GM12891 (cell line): ENCODE results near the gene RPS6KA2.

Experiments
- PAX5 ChIP-seq: IDR thresholded peaks from 2 replicates; pipeline ENCODE4 v1.6.1; 2011; ENCODE audit warnings: low read length, moderate library complexity, mild to moderate bottlenecking; ENCODE audit not compliant: insufficient read depth, severe bottlenecking
- POLR2A ChIP-seq: IDR thresholded peaks from 2 replicates; pipeline ENCODE4 v1.6.1; 2011; ENCODE audit warnings: low read depth, low read length, control low read depth
- POLR2AphosphoS5 ChIP-seq: IDR thresholded peaks from 2 replicates; pipeline ENCODE4 v1.6.1; 2011; ENCODE audit warnings: low read depth, low read length, control low read depth
- POU2F2 ChIP-seq: IDR thresholded peaks from 2 replicates; pipeline ENCODE4 v1.6.1; 2011; ENCODE audit warnings: low read depth, mild to moderate bottlenecking, control low read depth, low read length, moderate library complexity
- SPI1 ChIP-seq: IDR thresholded peaks from 2 replicates; pipeline ENCODE4 v1.6.1; 2011; ENCODE audit warnings: low read depth, low read length, control low read depth
- TAF1 ChIP-seq: IDR thresholded peaks from 2 replicates; pipeline ENCODE4 v1.6.1; 2011; ENCODE audit warnings: low read depth, low read length, control low read depth

GRCh38 chr6:166443166-166443565, 183.9 kb downstream of the RPS6KA2 start:
- no peak for TF ChIP-seq POLR2A
- TF ChIP-seq POLR2AphosphoS5: no peak
- no peak for TF ChIP-seq TAF1
- no peak for TF ChIP-seq PAX5
- no peak for TF ChIP-seq SPI1
- no peak for TF ChIP-seq POU2F2
